ENCODE measurements around the gene ELSPBP1.
"Not testable (repeated sequence)": the region's sequence is repeated elsewhere in the genome, so short reads cannot be mapped to it uniquely, and the experiment has no call there.

The ELSPBP1 gene

GRCh38 chr19:48043675-48044258 is 49.3 kb downstream of the ELSPBP1 start, which contains the start of gene CABP5:
TSS of gene CABP5 (minus strand) at chr19:48044079. CDS start at chr19:48043922, 157 bp downstream.
- no peak for DNase-seq

GRCh38 chr19:48044561-48044960 is 50.1 kb downstream of the ELSPBP1 start:
- DNase-seq, result no peak

GRCh38 chr19:48051335-48052033 is 57.1 kb downstream of the ELSPBP1 start:
- DNase-seq, result no peak

DNA sequence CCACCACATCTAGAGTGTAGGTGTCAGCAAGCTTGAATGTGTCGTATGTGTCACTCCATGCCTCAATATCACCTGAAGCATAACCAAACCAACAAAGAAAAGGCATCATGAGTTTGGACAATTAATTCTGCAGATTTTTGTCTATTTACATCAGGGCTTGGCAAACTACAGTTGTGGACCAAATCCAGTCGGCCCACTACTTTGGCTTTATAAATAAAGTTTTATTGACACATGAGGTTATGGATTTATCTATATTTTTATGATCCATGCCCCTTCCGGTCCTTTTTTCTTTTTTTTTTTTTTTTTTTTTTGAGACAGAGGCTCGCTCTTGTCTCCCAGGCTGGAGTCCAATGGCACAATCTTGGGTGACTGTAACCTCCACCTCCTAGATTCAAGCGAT is 58.6 kb downstream of the ELSPBP1 start:
- no peak for DNase-seq

GRCh38 chr19:48053856-48054255 is 59.4 kb downstream of the ELSPBP1 start:
- no peak for DNase-seq

GRCh38 chr19:48059331-48059730 is 64.9 kb downstream of the ELSPBP1 start:
- DNase-seq, result no peak

DNA sequence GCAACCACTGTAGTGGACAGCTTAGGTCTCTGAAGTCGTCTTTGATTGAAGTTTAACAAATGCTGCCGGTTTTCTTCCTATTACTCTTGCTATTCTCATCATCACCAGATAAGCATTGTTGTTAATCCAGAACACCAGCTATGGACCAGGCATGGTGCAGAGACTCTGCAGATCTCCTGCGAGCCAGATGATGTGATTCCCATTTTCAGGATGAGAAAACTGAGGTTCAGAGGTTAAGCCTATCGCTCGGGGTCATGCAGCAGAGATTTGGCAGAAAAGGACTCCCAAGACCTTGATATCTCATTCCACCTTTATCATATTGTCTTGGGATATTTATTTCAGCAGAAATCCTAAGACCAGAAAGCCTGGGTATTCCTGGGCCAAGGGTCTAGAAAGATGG is 65.9 kb downstream of the ELSPBP1 start:
- DNase-seq, result no peak

GRCh38 chr19:48061401-48062344 is 67.2 kb downstream of the ELSPBP1 start:
- DNase-seq, result no peak

DNA sequence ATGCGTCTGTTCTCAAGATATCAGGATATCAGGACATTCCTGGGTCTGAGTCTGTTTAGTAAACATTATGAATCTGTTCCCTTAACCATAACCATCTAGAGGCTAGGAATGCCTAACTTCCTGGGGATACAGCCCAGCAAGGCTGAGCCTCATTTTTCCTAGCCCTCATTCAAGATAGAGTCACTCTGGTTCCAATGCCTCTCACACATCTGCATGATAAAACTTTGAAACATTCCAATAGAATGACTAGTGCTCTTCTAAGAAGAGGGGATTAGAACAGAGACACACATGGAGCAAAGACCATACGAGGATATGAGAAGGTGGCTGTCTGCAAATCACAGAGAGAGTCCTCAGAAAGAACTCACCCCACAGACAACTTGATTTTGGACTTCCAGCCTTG is 70.1 kb downstream of the ELSPBP1 start:
- DNase-seq, result no peak

- no peak for DNase-seq
Measured at GRCh38 chr19:48069435-48069834, 75.0 kb downstream of the ELSPBP1 start.

- DNase-seq, result not testable (repeated sequence)
Measured at GRCh38 chr19:48070177-48070769, 75.8 kb downstream of the ELSPBP1 start.
